ENCODE results near the gene DHRS7C.
A peak's percentile ranks its signal among the peaks of the same experiment; 100 is the strongest.
"Not testable (repeated sequence)": the region's sequence is repeated elsewhere in the genome, so short reads cannot be mapped to it uniquely, and the experiment has no call there.

DHRS7C gene

DNA sequence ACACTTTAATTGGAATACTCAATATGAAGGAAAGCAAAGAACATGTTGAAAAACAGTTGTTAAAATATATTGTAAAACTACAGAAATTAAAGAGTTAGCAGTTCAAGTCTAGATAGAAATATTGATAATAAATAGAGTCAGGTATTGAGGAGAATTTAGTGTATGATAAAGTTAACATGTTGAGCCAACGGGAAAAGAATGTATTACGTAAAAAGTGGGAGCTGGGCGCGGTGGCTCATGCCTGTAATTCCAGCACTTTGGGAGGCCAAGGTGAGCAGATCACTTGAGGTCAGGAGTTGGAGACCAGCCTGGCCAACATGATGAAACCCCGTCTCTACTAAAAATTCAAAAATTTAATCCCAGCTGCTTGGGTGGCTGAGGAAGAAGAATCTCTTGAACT, 7.9 kb downstream of the DHRS7C start:
- not testable (repeated sequence) for H3K9ac ChIP-seq (ENCODE audit: low read length); DNase-seq (ENCODE audit: low read depth); H3K9me3 ChIP-seq (ENCODE audit: control insufficient read depth, low read length); H3K36me3 ChIP-seq (ENCODE audit: control insufficient read depth, insufficient read depth, low read length, severe bottlenecking); H3K4me3 ChIP-seq (ENCODE audit: low read length); H3K4me1 ChIP-seq (ENCODE audit: control insufficient read depth, insufficient read depth, low read length)
- H3K27me3 ChIP-seq (replicated peaks; ENCODE audit: control insufficient read depth, insufficient read depth, low read length): peaks cover 30% of the 10 kb centered on the region

DNA sequence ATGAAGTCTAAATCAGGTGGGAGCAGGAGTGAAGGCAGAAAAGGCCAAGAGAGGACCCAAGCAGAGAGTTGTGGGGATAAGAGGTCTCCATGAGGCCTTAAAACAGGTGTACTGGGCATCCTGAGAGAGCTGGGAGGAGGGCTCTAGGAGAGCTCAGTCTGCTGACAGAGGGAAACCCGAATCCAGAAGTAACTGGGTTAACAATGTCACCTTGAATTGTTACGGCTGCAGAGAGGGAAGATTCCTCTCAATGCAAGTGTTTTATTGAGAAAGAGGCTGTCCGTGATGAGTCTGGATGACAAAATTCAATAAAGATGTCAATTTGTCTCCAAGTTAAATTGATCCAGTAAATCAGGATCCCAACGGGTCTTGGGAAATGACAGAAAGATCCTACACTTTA, 8.3 kb downstream of the DHRS7C start:
- Histone ChIP-seq H3K4me1 (ENCODE audit: control insufficient read depth, insufficient read depth, low read length) (no peaks in the 10 kb centered on the region), H3K4me3 (ENCODE audit: low read length) (no peak overlapping the region), H3K9me3 (ENCODE audit: control insufficient read depth, low read length) (no peaks in the 10 kb centered on the region), H3K9ac (ENCODE audit: low read length) (no peak overlapping the region), H3K36me3 (ENCODE audit: control insufficient read depth, insufficient read depth, low read length, severe bottlenecking) (no peaks in the 10 kb centered on the region), H3K27me3 (replicated peaks; ENCODE audit: control insufficient read depth, insufficient read depth, low read length) (peaks cover 31% of the 10 kb centered on the region)
- DNase-seq (ENCODE audit: low read depth): no peak

DNA sequence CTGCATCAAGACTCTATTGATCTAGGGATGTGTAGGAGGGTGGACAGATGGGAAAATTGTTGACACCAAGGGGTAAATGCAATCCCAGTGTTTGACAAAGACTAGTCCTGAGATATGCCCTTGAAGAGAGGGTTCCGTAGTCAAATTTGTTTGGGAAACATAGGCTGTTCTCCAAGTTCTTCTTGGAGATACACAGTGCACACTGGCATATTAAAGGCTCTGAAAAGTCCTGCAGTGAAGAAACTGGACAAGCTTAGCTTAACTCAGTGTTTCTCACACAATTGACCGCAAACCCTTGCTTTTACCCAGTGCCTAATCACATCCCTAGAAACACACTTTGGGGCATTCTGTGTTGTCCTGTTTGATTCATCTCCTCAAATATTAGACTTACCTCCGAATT, 10.8 kb downstream of the DHRS7C start:
- H3K36me3 ChIP-seq (ENCODE audit: control insufficient read depth, insufficient read depth, low read length, severe bottlenecking): no peaks in the 10 kb centered on the region
- H3K9me3 ChIP-seq (ENCODE audit: control insufficient read depth, low read length): peaks cover 10% of the 10 kb centered on the region
- no peak for DNase-seq (ENCODE audit: low read depth)
- H3K27me3 ChIP-seq (replicated peaks; ENCODE audit: control insufficient read depth, insufficient read depth, low read length): peaks cover 31% of the 10 kb centered on the region
- no peak overlapping the region for H3K9ac ChIP-seq (ENCODE audit: low read length)
- no peaks in the 10 kb centered on the region for H3K4me1 ChIP-seq (ENCODE audit: control insufficient read depth, insufficient read depth, low read length)
- H3K4me3 ChIP-seq (ENCODE audit: low read length): no peak overlapping the region

DNA sequence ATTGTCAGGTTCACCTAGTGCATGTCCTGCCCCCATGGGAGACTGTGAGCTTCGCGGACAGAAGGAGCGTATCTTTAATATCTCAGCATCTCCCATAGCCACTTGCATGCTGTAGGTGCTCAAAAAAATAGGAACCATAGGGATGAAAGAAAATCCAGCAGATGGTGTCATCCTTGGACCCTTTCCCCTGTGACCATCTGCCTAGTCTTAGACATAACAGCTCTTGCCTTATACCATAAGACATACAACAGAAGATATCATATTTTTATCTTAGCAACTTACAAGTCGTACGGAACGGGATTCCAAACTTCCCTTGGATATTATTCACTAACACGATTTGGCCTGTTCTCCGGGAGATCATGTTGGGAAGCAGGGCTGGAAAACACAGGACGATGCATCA, 14.5 kb downstream of the DHRS7C start:
- Histone ChIP-seq H3K4me3 (ENCODE audit: low read length) (no peak overlapping the region), H3K4me1 (ENCODE audit: control insufficient read depth, insufficient read depth, low read length) (no peaks in the 10 kb centered on the region), H3K9ac (ENCODE audit: low read length) (no peak overlapping the region), H3K27me3 (replicated peaks; ENCODE audit: control insufficient read depth, insufficient read depth, low read length) (peaks cover 44% of the 10 kb centered on the region), H3K9me3 (ENCODE audit: control insufficient read depth, low read length) (peaks cover 10% of the 10 kb centered on the region), H3K36me3 (ENCODE audit: control insufficient read depth, insufficient read depth, low read length, severe bottlenecking) (no peaks in the 10 kb centered on the region)
- DNase-seq (ENCODE audit: low read depth): no peak

DNA sequence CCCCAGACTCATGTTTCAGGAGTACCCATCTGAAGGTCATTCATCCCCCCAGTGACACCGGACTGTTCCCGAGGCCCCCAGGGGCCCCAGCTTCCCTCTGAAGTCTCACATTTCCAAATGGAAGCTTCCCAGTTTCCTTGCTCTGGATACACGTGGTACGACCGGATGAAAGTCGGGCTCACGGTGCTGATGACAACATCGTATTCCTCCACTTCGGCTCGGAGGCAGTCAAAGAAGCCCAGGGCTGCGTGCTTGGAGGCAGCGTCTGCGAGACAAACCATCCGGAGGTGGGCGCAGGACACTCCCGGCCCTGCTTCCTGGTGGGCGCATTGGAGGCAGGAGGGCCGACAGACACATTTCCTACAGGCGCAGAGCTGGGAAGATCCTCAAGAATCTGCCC, 18.7 kb downstream of the DHRS7C start:
- Histone ChIP-seq H3K27me3 (replicated peaks; ENCODE audit: control insufficient read depth, insufficient read depth, low read length) (peaks cover 25% of the 10 kb centered on the region), H3K9me3 (ENCODE audit: control insufficient read depth, low read length) (peaks cover 10% of the 10 kb centered on the region), H3K36me3 (ENCODE audit: control insufficient read depth, insufficient read depth, low read length, severe bottlenecking) (no peaks in the 10 kb centered on the region)

DNA sequence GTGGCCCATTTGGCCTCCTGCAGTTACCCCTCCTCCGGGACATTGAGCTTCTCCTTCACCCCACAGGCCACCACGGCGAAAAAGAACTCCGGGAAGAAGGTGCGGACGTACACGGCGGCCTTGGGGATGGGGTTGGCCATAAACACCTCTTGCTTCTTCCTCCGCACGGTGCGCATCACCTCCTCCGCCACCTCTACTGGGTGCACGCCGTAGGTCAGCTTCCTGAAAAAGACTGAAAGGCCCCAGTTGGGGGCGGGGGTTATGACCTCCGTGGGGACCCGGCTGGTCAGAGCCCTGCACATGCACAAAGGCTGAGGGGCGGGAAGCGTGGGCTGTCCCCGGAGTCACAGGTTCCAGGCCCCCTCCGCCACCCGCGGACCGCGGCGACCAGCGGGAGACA, 19.9 kb downstream of the DHRS7C start:
- Histone ChIP-seq H3K4me1 (ENCODE audit: control insufficient read depth, insufficient read depth, low read length) (peaks cover 4% of the 10 kb centered on the region), H3K27me3 (replicated peaks; ENCODE audit: control insufficient read depth, insufficient read depth, low read length) (peaks cover 29% of the 10 kb centered on the region), H3K9me3 (ENCODE audit: control insufficient read depth, low read length) (peaks cover 6% of the 10 kb centered on the region), H3K4me3 (ENCODE audit: low read length) (no peak overlapping the region), H3K9ac (ENCODE audit: low read length) (no peak overlapping the region), H3K36me3 (ENCODE audit: control insufficient read depth, insufficient read depth, low read length, severe bottlenecking) (no peaks in the 10 kb centered on the region)
- DNase-seq (ENCODE audit: low read depth): no peak

More for the DNA sequence above, 18.7 kb downstream of the DHRS7C start:
- Histone ChIP-seq H3K9ac (ENCODE audit: low read length) (no peak overlapping the region), H3K4me3 (ENCODE audit: low read length) (no peak overlapping the region), H3K4me1 (ENCODE audit: control insufficient read depth, insufficient read depth, low read length) (no peaks in the 10 kb centered on the region)
- no peak for DNase-seq (ENCODE audit: low read depth)

DNA sequence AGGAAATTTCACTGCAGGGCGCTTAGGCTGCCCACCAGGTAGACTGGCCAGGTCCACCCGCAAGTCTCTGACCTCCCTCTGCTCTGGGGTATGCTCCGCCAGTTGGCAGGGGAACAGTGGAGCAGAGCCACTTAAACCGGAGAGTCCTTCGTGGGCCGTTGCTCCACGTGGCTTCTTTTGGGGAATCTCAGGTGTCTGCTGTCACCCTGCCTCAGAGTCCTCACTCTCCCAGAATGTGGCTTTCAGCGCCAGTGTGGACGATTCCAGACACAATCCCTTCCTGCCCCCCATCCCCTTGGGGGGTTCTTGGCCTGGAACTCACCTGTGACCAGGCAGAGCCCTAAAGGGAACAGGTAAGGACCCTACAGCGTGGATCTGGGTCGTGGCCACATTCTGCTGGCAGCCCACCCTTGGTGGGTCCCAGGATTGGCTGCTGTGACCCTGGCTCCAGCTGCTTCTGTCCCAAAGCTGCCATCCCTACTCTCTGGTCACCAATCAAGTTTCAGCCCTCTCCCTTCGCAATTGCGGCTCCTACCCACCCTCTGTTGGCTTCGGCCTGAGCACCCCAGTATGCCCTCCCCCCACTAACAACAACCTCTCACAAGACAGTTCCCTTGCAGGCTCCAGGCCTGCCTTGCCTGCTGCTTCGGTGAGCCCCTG, 22.2 kb downstream of the DHRS7C start:
- Histone ChIP-seq H3K27me3 (replicated peaks; ENCODE audit: control insufficient read depth, insufficient read depth, low read length) (peaks cover 32% of the 10 kb centered on the region), H3K4me1 (ENCODE audit: control insufficient read depth, insufficient read depth, low read length) (peaks cover 4% of the 10 kb centered on the region), H3K9ac (ENCODE audit: low read length) (no peak overlapping the region), H3K9me3 (ENCODE audit: control insufficient read depth, low read length) (no peaks in the 10 kb centered on the region), H3K36me3 (ENCODE audit: control insufficient read depth, insufficient read depth, low read length, severe bottlenecking) (no peaks in the 10 kb centered on the region), H3K4me3 (ENCODE audit: low read length) (no peak overlapping the region)
- DNase-seq (ENCODE audit: low read depth): no peak

DNA sequence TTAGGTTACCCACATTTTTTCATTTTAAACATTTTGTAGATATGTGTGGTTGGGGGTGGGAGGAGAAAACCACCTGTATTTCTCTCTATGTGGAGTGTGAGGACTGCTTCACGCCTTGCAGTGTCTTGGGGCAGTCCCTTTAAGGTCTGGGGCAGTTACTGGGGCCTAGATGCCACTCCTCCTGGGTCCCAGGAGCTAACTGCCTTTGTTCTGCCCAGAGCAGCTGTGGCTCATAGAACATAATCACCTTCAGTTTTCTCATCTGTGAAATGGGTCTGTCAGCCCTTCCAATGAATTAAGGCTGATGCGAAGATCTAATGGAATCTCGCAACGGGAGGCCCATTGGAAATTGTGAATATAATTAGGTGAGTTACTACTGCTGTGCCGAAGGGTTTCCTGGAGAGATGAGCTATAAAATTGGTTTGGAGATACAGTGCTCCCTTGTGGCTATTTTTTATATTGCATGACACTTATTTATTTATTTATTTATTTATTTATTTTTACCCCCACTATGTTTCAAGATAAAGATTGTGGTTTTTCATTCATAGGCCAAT, 22.9 kb downstream of the DHRS7C start:
- H3K36me3 ChIP-seq (ENCODE audit: control insufficient read depth, insufficient read depth, low read length, severe bottlenecking): no peaks in the 10 kb centered on the region
- peaks cover 32% of the 10 kb centered on the region for H3K27me3 ChIP-seq (replicated peaks; ENCODE audit: control insufficient read depth, insufficient read depth, low read length)
- no peak overlapping the region for H3K4me3 ChIP-seq (ENCODE audit: low read length)
- H3K9ac ChIP-seq (ENCODE audit: low read length): no peak overlapping the region
- DNase-seq (ENCODE audit: low read depth): peak; percentile 42
- peaks cover 11% of the 10 kb centered on the region for H3K4me1 ChIP-seq (ENCODE audit: control insufficient read depth, insufficient read depth, low read length)
- H3K9me3 ChIP-seq (ENCODE audit: control insufficient read depth, low read length): no peaks in the 10 kb centered on the region

DNA sequence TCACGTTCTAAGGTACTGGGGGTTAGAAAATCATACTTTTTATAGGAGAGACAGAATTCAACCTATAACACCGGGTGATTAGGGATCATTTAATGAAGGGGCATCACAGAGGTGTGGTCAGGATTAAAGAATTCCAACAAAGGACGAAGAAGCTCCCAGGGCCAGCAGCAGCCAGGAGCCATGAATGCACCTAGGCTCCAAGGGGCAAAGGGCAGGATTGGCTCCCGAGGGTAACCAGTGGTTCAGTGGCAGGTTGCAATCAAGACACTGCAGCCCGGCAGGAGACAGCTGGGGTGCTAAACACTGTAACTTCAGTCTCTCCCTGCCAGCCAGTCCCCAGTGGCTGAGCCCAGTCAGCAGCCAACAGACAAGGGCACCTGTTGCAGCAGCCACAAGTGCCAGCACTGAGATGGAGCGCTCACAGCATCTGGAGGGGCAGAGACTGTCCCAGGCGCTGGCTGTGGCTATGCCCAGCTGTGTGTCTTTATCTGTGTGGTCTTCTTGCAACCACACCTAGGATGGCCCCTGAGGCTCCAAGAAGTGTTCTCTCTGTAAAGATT, 23.9 kb downstream of the DHRS7C start:
- no peak for DNase-seq (ENCODE audit: low read depth)
- no peaks in the 10 kb centered on the region for H3K36me3 ChIP-seq (ENCODE audit: control insufficient read depth, insufficient read depth, low read length, severe bottlenecking)
- no peak overlapping the region for H3K4me3 ChIP-seq (ENCODE audit: low read length)
- peaks cover 14% of the 10 kb centered on the region for H3K4me1 ChIP-seq (ENCODE audit: control insufficient read depth, insufficient read depth, low read length)
- no peak overlapping the region for H3K9ac ChIP-seq (ENCODE audit: low read length)
- H3K27me3 ChIP-seq (replicated peaks; ENCODE audit: control insufficient read depth, insufficient read depth, low read length): peaks cover 23% of the 10 kb centered on the region
- H3K9me3 ChIP-seq (ENCODE audit: control insufficient read depth, low read length): no peaks in the 10 kb centered on the region

DNA sequence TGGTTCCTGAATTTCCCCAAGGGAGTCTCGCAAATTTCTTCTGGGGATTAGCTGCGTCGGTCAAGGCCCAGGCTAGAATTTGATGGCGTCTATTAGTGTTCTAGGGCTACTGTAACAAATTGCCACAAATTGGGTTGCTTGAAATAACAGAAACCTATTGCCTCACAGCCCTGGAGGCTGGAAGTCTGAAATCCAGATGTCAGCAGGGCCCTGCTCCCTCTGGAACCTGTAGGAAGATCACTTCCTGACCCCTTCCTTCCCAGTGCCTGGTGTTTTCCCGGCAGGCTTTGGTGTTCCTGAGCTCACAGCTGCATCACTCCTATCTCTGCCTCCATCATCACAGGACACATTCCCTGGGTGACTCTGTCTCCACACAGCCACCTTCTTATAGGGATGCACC, 24.4 kb downstream of the DHRS7C start:
- DNase-seq (ENCODE audit: low read depth): no peak

DNA sequence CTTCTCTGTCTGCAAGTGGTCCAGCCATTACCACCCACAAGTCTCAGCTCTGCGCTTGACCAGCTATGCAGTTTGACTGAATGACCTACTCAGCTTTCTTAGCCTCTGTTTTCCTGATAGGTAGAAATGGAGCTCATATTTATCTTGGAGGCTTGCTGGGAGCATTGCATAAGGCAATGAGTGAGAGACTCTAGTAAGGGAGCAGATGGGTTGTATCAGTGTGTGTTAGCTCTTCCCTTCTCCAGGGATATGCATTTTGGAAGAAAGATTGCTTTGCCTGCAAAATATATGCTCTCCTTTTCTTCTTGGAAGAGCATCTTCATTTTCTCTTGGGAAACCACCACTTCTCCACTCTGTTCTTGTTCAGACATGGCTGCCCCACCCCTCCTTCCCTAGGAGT, 26.1 kb downstream of the DHRS7C start:
- Histone ChIP-seq H3K27me3 (replicated peaks; ENCODE audit: control insufficient read depth, insufficient read depth, low read length) (peaks cover 19% of the 10 kb centered on the region), H3K9me3 (ENCODE audit: control insufficient read depth, low read length) (no peaks in the 10 kb centered on the region), H3K9ac (ENCODE audit: low read length) (no peak overlapping the region), H3K4me1 (ENCODE audit: control insufficient read depth, insufficient read depth, low read length) (peaks cover 14% of the 10 kb centered on the region), H3K36me3 (ENCODE audit: control insufficient read depth, insufficient read depth, low read length, severe bottlenecking) (no peaks in the 10 kb centered on the region), H3K4me3 (ENCODE audit: low read length) (no peak overlapping the region)
- DNase-seq (ENCODE audit: low read depth): no peak

More for the DNA sequence above, 24.4 kb downstream of the DHRS7C start:
- H3K36me3 ChIP-seq (ENCODE audit: control insufficient read depth, insufficient read depth, low read length, severe bottlenecking): no peaks in the 10 kb centered on the region
- H3K9me3 ChIP-seq (ENCODE audit: control insufficient read depth, low read length): no peaks in the 10 kb centered on the region
- H3K27me3 ChIP-seq (replicated peaks; ENCODE audit: control insufficient read depth, insufficient read depth, low read length): peaks cover 19% of the 10 kb centered on the region
- H3K9ac ChIP-seq (ENCODE audit: low read length): no peak overlapping the region
- peaks cover 14% of the 10 kb centered on the region for H3K4me1 ChIP-seq (ENCODE audit: control insufficient read depth, insufficient read depth, low read length)
- H3K4me3 ChIP-seq (ENCODE audit: low read length): no peak overlapping the region
